Kidney (tissue), 14 donors: ENCODE measurements around the gene KCNG2. TPM values are rescaled to one million over a fixed set of nuclear protein-coding genes. Genes with fewer than 3 reads are reported as not detected.

Source experiments
- DNase-seq, 5 donors: peaks; one replicate each; pipeline ENCODE4 v3.0.0-alpha.2; 2013 to 2020
- FAIRE-seq: peaks from 2 replicates; lab custom pipeline; 2012; peaks lifted over from hg19 to GRCh38; lab: Jason Lieb, UNC
- H3K27ac ChIP-seq, 2 donors: one replicate each; pipeline ENCODE4 v1.7.0; 2013; ENCODE audit warnings: low read depth in 2 of 2, low read length in 2 of 2, inconsistent platforms in 1 of 2
- H3K27me3 ChIP-seq: one replicate; pipeline ENCODE4 v1.7.1; 2013; ENCODE audit warnings: low read length, inconsistent platforms; ENCODE audit not compliant: control insufficient read depth, insufficient read depth
- H3K36me3 ChIP-seq, 3 donors: one replicate each; pipeline versions ENCODE4 v1.7.0 to v1.7.1; 2013; ENCODE audit warnings: low read length in 3 of 3, control low read depth in 1 of 3, inconsistent platforms in 1 of 3; ENCODE audit not compliant: insufficient read depth in 3 of 3, control insufficient read depth in 2 of 3
- H3K4me1 ChIP-seq, 3 donors: one replicate each; pipeline versions ENCODE4 v1.7.0 to v1.7.1; 2013; ENCODE audit warnings: low read length in 3 of 3, inconsistent platforms in 1 of 3, low read depth in 1 of 3; ENCODE audit not compliant: control insufficient read depth in 2 of 3, insufficient read depth in 2 of 3
- H3K4me3 ChIP-seq, 3 donors: one replicate each; pipeline versions ENCODE4 v1.7.0 to v1.8.1; 2013; ENCODE audit warnings: low read length in 3 of 3, control low read depth in 1 of 3, inconsistent platforms in 1 of 3
- H3K9ac ChIP-seq, 3 donors: one replicate each; pipeline versions ENCODE4 v1.7.0 to v1.7.1; 2013; ENCODE audit warnings: low read length in 3 of 3, control low read depth in 1 of 3, inconsistent platforms in 1 of 3
- H3K9me3 ChIP-seq, 3 donors: one replicate each; pipeline versions ENCODE4 v1.7.0 to v1.7.1; 2013; ENCODE audit warnings: low read length in 3 of 3, control low read depth in 1 of 3, inconsistent platforms in 1 of 3; ENCODE audit not compliant: control insufficient read depth in 2 of 3, insufficient read depth in 1 of 3
- intact Hi-C: fragments of 100-400 bp; cut with DNase I; formaldehyde crosslinking; loops from one replicate; pipeline ENCODE4 v1.11.1; 2022
- polyA plus RNA-seq: library from polyadenylated mRNA; stranded (reverse); fragments of 350-450 nt; fragmentation: Illumina TruSeq; extraction: RNeasy Lipid Tissue Mini Kit (QIAGEN cat#74804); gene quantifications from one replicate; pipeline ENCODE4 v1.2.3, GENCODE V29; 2014; ENCODE audit warnings: low read depth, low replicate concordance; ENCODE audit not compliant: insufficient read depth
- total RNA-seq: library from RNA; stranded (reverse); fragmentation: NEBNext Ultra II Directional; extraction: Animal tissue kit (Norgen Biotek cat#: 25700); gene quantifications from one replicate; pipeline ENCODE4 v1.2.1, GENCODE V29; 2021
- TF ChIP-seq, protein P1 (sequence below): IDR thresholded peaks from 3 replicates; pipeline ENCODE4 v1.5.1; 2012; ENCODE audit warnings: mild to moderate bottlenecking, moderate library complexity, borderline replicate concordance; ENCODE audit not compliant: insufficient read depth; ENCODE audit errors: extremely low read depth
- donor health status: control.
- donor health status: control.
- donor health status: control.
- donor health status: control.
- donor health status: control.
- donor health status: DM: yes; HTN: yes; CAD: no.
- donor health status: Normal renal cell carcinoma (clear cell type).

The KCNG2 gene
- total and polyA plus RNA-seq, 2 donors from 2014 or later = 0.76 TPM; not detected in 1

DNA sequence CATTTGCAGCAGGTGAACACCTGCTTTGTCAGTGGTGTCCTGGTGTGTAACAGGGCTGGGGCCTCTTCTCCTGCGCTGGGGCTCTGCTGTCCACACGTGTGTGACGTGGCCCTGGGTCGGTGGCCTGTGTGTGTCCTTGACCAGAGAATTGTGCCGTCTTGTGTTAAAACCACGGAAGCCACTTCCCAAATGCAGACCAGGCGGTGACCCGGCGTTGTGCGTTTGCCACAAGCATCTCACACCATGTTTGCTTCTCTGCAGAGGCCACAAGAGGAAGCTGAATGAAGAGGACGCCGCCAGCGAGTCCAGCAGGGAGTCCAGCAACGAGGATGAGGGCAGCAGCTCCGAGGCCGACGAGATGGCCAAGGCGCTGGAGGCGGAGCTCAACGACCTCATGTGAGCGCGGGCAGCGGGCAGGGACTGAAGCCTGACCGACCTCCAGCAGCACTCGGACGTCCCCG, 44.3 kb upstream of the KCNG2 start:
- Histone ChIP-seq H3K27ac (no peak overlapping the region), H3K36me3 (peaks cover 0 to 14% (median 8%) of the 10 kb centered on the region in 3 donors), H3K9ac (no peak overlapping the region), H3K4me3 (no peak overlapping the region), H3K4me1 (peaks cover 0 to 6% (median 5%) of the 10 kb centered on the region in 3 donors), H3K9me3 (no peaks in the 10 kb centered on the region), H3K27me3 (no peaks in the 10 kb centered on the region)
- DNase-seq (no peak), FAIRE-seq (no peak)
- intact Hi-C loops = no loop called here
- TF ChIP-seq, protein P1, sequence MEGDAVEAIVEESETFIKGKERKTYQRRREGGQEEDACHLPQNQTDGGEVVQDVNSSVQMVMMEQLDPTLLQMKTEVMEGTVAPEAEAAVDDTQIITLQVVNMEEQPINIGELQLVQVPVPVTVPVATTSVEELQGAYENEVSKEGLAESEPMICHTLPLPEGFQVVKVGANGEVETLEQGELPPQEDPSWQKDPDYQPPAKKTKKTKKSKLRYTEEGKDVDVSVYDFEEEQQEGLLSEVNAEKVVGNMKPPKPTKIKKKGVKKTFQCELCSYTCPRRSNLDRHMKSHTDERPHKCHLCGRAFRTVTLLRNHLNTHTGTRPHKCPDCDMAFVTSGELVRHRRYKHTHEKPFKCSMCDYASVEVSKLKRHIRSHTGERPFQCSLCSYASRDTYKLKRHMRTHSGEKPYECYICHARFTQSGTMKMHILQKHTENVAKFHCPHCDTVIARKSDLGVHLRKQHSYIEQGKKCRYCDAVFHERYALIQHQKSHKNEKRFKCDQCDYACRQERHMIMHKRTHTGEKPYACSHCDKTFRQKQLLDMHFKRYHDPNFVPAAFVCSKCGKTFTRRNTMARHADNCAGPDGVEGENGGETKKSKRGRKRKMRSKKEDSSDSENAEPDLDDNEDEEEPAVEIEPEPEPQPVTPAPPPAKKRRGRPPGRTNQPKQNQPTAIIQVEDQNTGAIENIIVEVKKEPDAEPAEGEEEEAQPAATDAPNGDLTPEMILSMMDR = no peak

DNA sequence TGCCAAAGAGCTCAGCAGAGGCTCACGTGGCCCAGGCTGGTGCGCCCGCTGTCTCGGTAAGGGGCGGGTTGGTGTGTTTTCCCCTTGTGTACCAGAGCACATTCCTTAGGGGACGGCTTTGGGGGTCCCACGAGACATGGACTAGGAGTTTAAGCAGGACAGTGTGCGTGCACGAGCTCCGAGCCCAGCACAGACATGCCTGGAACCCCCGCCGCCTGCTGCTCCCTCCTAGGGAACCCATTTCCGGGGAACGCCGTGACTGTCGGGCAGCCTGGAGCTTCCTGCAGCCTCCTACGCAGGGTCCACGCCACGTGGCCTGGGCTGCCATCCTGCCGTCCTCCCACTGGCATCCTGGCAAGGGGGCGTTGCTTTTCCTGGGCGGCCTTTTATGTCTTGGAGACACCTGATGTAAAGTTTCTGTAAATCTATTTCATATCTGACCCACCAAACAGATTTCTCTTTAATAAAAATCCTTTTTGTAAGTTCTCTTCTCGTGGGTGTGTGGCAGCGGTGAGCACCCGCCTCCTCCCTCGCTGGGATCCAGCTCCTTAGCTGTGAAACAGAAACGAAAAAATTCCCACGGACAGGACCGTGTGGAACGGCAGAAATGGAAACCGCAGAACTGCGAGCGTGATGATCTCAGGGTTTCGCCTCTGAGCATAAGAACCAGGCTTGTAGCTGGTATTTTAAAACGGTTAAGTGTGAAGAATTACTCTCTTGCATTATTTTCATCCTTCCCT, 43.5 kb upstream of the KCNG2 start:
- Histone ChIP-seq H3K4me3 (no peak overlapping the region), H3K27ac (no peak overlapping the region), H3K4me1 (peaks cover 0 to 6% (median 5%) of the 10 kb centered on the region in 3 donors), H3K9me3 (peaks cover 0 to under 1% (median 0%) of the 10 kb centered on the region in 3 donors), H3K36me3 (peaks cover 0 to 14% (median 8%) of the 10 kb centered on the region in 3 donors), H3K9ac (no peak overlapping the region), H3K27me3 (no peaks in the 10 kb centered on the region)
- DNase-seq (no peak), FAIRE-seq (no peak)
- intact Hi-C loops = no loop called here
- TF ChIP-seq, protein P1 = no peak

DNA sequence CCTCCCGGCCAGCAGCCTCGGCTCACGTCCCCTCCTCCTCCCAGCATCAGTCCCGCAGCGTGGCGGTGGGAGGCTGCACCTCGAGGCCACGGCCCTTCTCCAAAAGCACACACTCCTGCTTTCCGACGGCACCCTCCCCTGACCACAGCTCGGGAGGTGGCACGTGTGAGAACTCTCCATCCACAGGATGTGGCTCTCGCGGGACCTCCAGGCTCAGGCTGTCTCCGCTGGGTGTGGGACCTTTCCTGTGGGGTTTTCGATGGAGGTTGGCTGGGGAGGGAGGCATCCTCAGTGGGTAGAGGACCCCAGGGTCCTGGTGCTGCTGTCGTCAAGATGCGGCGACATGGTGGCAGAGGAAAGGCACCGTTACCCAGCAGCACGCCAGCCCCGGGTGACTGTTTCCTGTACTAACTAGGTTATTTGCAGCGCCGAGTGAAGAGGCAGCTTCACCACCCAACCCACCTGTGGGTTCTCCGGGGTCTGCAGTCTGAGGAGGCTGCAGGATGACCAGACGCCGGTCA, 42.8 kb upstream of the KCNG2 start:
- H3K36me3 ChIP-seq = peaks cover 0 to 14% (median 8%) of the 10 kb centered on the region in 3 donors
- H3K4me3 ChIP-seq = no peak overlapping the region
- no peaks in the 10 kb centered on the region for H3K27me3 ChIP-seq
- peaks cover 0 to 6% (median 3%) of the 10 kb centered on the region in 3 donors for H3K4me1 ChIP-seq
- TF ChIP-seq, protein P1 = no peak
- no peak overlapping the region for H3K9ac ChIP-seq
- FAIRE-seq (no peak), DNase-seq (no peak)
- peaks cover 0 to 4% (median 0%) of the 10 kb centered on the region in 3 donors for H3K9me3 ChIP-seq
- intact Hi-C loops = no loop called here
- no peak overlapping the region for H3K27ac ChIP-seq
